H1 (cell line): ENCODE results near the gene KCNMA1. TPM values are rescaled to one million over a fixed set of nuclear protein-coding genes. Genes with fewer than 3 reads are reported as not detected.

Experiments
- CTCF ChIA-PET: fragments of 300-600 bp; sonication (Branson Sonifier 250); formaldehyde crosslinking; loops from one replicate; lab custom pipeline; 2021; ENCODE audit not compliant: partially characterized antibody; lab: Charles Lee
- POLR2A ChIA-PET: fragments of 300-600 bp; sonication (Branson Sonifier 250); formaldehyde crosslinking; loops from one replicate; lab custom pipeline; 2021; ENCODE audit warnings: inconsistent platforms; ENCODE audit not compliant: partially characterized antibody; lab: Charles Lee
- DNase-seq, 2 experiments: peaks; one replicate each; pipeline versions ENCODE4 v3.0.0 to v3.0.0-alpha.2; 2010 to 2022; ENCODE audit warnings: low spot score in 2 of 2, low read depth in 1 of 2, mixed read lengths in 1 of 2
- FAIRE-seq: peaks from 2 replicates; lab custom pipeline; 2011; peaks lifted over from hg19 to GRCh38; lab: Jason Lieb, UNC
- H2AFZ ChIP-seq: 2 replicates; pipeline ENCODE4 v1.8.1; 2012; ENCODE audit warnings: low read length, inconsistent platforms
- H2AK5ac ChIP-seq: 2 replicates; pipeline ENCODE4 v1.6.1; 2013; ENCODE audit warnings: low read depth, low read length
- H2BK120ac ChIP-seq: replicated peaks from 2 replicates; pipeline ENCODE3; 2013; ENCODE audit warnings: low read depth, low read length, inconsistent platforms
- H2BK12ac ChIP-seq: 2 replicates; pipeline ENCODE4 v1.6.1; 2013; ENCODE audit warnings: low read depth, low read length
- H2BK15ac ChIP-seq: 2 replicates; pipeline ENCODE4 v1.6.1; 2013; ENCODE audit warnings: low read length
- H2BK20ac ChIP-seq: 2 replicates; pipeline ENCODE4 v1.6.1; 2013; ENCODE audit warnings: low read length
- H2BK5ac ChIP-seq: 2 replicates; pipeline ENCODE4 v1.6.1; 2013; ENCODE audit warnings: low read depth, low read length
- H3K14ac ChIP-seq: 2 replicates; pipeline ENCODE4 v1.6.1; 2013; ENCODE audit warnings: inconsistent platforms; ENCODE audit not compliant: insufficient read length
- H3K18ac ChIP-seq: 2 replicates; pipeline ENCODE4 v1.6.1; 2013; ENCODE audit warnings: low read length; ENCODE audit errors: extremely low read depth
- H3K23ac ChIP-seq: 2 replicates; pipeline ENCODE4 v1.6.1; 2013; ENCODE audit warnings: inconsistent platforms; ENCODE audit not compliant: insufficient read length
- H3K23me2 ChIP-seq: 2 replicates; pipeline ENCODE4 v1.6.1; 2013; ENCODE audit warnings: low read depth, low read length
- H3K27ac ChIP-seq: 2 replicates; pipeline ENCODE4 v1.6.1; 2011; ENCODE audit warnings: low read depth, low read length, inconsistent platforms
- H3K27me3 ChIP-seq, 4 experiments: replicated peaks in 1 of 4; 1 replicate in 1 of 4; 2 replicates in 3 of 4; pipeline versions ENCODE4 v1.6.1 to v1.8.1; 2011 to 2013; ENCODE audit warnings: low read length in 3 of 4, mild to moderate bottlenecking in 3 of 4, inconsistent platforms in 2 of 4, mixed read lengths in 2 of 4, moderate library complexity in 1 of 4; ENCODE audit not compliant: control insufficient read depth in 3 of 4, insufficient read depth in 3 of 4; ENCODE audit errors: extremely low read depth in 1 of 4
- H3K36me3 ChIP-seq, 4 experiments: 2 replicates each; pipeline versions ENCODE4 v1.6.1 to v1.8.1; 2011 to 2013; ENCODE audit warnings: mild to moderate bottlenecking in 4 of 4, low read length in 3 of 4, moderate library complexity in 2 of 4, control low read depth in 1 of 4, inconsistent platforms in 1 of 4; ENCODE audit not compliant: insufficient read depth in 4 of 4, control insufficient read depth in 2 of 4
- H3K4ac ChIP-seq: replicated peaks from 2 replicates; pipeline ENCODE3; 2013; ENCODE audit warnings: low read length, low read depth, mixed read lengths, inconsistent platforms; ENCODE audit not compliant: insufficient read length
- H3K4me1 ChIP-seq, 4 experiments: replicated peaks in 1 of 4; 1 replicate in 1 of 4; 2 replicates in 3 of 4; pipeline versions ENCODE4 v1.6.1 to v1.8.1; 2011 to 2013; ENCODE audit warnings: low read length in 3 of 4, inconsistent platforms in 2 of 4, mixed read lengths in 1 of 4; ENCODE audit not compliant: insufficient read depth in 4 of 4, control insufficient read depth in 3 of 4
- H3K4me2 ChIP-seq, 2 experiments: 2 replicates each; pipeline versions ENCODE4 v1.6.1 to v1.8.1; 2011 to 2013; ENCODE audit warnings: low read depth in 2 of 2, low read length in 2 of 2, control low read depth in 1 of 2, inconsistent platforms in 1 of 2, mild to moderate bottlenecking in 1 of 2; ENCODE audit not compliant: insufficient read depth in 1 of 2
- H3K4me3 ChIP-seq, 4 experiments: fragments of 200-600, 300-600 bp in 1 of 4; sonication (generic), shearing (Covaris generic), sonication (Bioruptor Twin) in 1 of 4; 2 replicates each; pipeline versions ENCODE4 v1.5.1 to v1.8.1; 2011 to 2016; ENCODE audit warnings: low read length in 4 of 4, low read depth in 3 of 4, control low read depth in 2 of 4, inconsistent platforms in 2 of 4, mild to moderate bottlenecking in 2 of 4, mixed read lengths in 1 of 4, moderate library complexity in 1 of 4; ENCODE audit not compliant: insufficient read depth in 2 of 4; ENCODE audit errors: extremely low read depth in 1 of 4
- H3K56ac ChIP-seq: replicated peaks from 2 replicates; pipeline ENCODE3; 2013; ENCODE audit warnings: low read depth, mild to moderate bottlenecking, mixed read lengths, low read length, inconsistent platforms; ENCODE audit not compliant: insufficient read length
- H3K79me1 ChIP-seq: 2 replicates; pipeline ENCODE4 v1.6.1; 2013; ENCODE audit warnings: low read depth, low read length, control low read depth
- H3K79me2 ChIP-seq, 2 experiments: 2 replicates each; pipeline versions ENCODE4 v1.6.1 to v1.8.1; 2012 to 2013; ENCODE audit warnings: low read length in 2 of 2, mild to moderate bottlenecking in 2 of 2, inconsistent platforms in 1 of 2; ENCODE audit not compliant: insufficient read depth in 2 of 2, control insufficient read depth in 1 of 2
- H3K9ac ChIP-seq, 4 experiments: replicated peaks in 1 of 4; 1 replicate in 1 of 4; 2 replicates in 3 of 4; pipeline versions ENCODE4 v1.6.1 to v1.8.1; 2011 to 2013; ENCODE audit warnings: low read depth in 3 of 4, low read length in 3 of 4, control low read depth in 2 of 4, mild to moderate bottlenecking in 2 of 4, moderate library complexity in 2 of 4, inconsistent platforms in 1 of 4; ENCODE audit errors: extremely low read depth in 1 of 4
- H3K9me3 ChIP-seq, 2 experiments: 2 replicates each; pipeline versions ENCODE4 v1.6.1 to v1.8.1; 2012 to 2013; ENCODE audit warnings: mild to moderate bottlenecking in 2 of 2, moderate library complexity in 2 of 2, control low read depth in 1 of 2, inconsistent platforms in 1 of 2, low read depth in 1 of 2, low read length in 1 of 2, mixed read lengths in 1 of 2; ENCODE audit not compliant: insufficient read depth in 2 of 2
- H4K20me1 ChIP-seq, 2 experiments: replicated peaks in 1 of 2; 2 replicates each; pipeline versions ENCODE3 to v1.8.1; 2011 to 2013; ENCODE audit warnings: inconsistent platforms in 2 of 2, low read length in 2 of 2, mild to moderate bottlenecking in 1 of 2; ENCODE audit not compliant: insufficient read depth in 2 of 2, control insufficient read depth in 1 of 2
- H4K5ac ChIP-seq: 2 replicates; pipeline ENCODE4 v1.6.1; 2013; ENCODE audit warnings: low read length, low read depth, mixed read lengths, inconsistent platforms; ENCODE audit not compliant: insufficient read length
- H4K8ac ChIP-seq: 2 replicates; pipeline ENCODE4 v1.8.0; 2013; ENCODE audit warnings: mild to moderate bottlenecking, moderate library complexity, low read length, inconsistent platforms; ENCODE audit not compliant: insufficient read depth; ENCODE audit errors: extremely low read depth
- H4K91ac ChIP-seq: replicated peaks from 2 replicates; pipeline ENCODE3; 2013; ENCODE audit warnings: low read length, mixed read lengths, inconsistent platforms; ENCODE audit not compliant: insufficient read length
- BCL11A ChIP-seq, 2 experiments: IDR thresholded peaks; one replicate each; pipeline ENCODE4 v1.6.1; 2011; ENCODE audit warnings: low read depth in 2 of 2, low read length in 2 of 2, mild to moderate bottlenecking in 2 of 2
- WGBS, 2 experiments: shearing (Covaris generic) in 1 of 2; methylation state at CpG; one replicate each; pipeline versions ENCODE4 v1.1.6 to v1.1.7; 2013 to 2015; ENCODE audit warnings: low lambda C conversion rate in 2 of 2, mixed read lengths in 2 of 2, inconsistent platforms in 1 of 2, low coverage in 1 of 2, missing lambda C conversion rate in 1 of 2; ENCODE audit not compliant: insufficient replicate concordance in 2 of 2, insufficient coverage in 1 of 2, insufficient read length in 1 of 2; ENCODE audit errors: extremely low coverage in 1 of 2, missing lambda C conversion rate in 1 of 2; 5-methylcytosine and 5-hydroxymethylcytosine counted together
- polyA plus RNA-seq, 7 experiments: library from polyadenylated mRNA; depleted of rRNA in 3 of 7; stranded (reverse) in 5 of 7; unstranded in 2 of 7; fragments of >200 nt in 5 of 7; fragments of 200-250 nt in 2 of 7; gene quantifications; 1 replicate in 5 of 7; 2 replicates in 1 of 7; 4 replicates in 1 of 7; pipeline versions ENCODE4 v1.2.1 to v1.2.3, GENCODE V29; 2011 to 2013; ENCODE audit warnings: missing spikeins in 2 of 7, mixed read lengths in 2 of 7
- total RNA-seq: library from RNA; stranded (reverse); fragmentation: NEBNext Ultra II Directional; extraction: Animal tissue kit (Norgen Biotek cat#: 25700); gene quantifications from 2 replicates; pipeline ENCODE4 v1.2.1, GENCODE V29; 2021

KCNMA1 gene
- total and polyA plus RNA-seq, 2 of the 8 experiments (the other 6 are each of a cell fraction or from before 2014, with no cell fraction given) = 10.2 to 11.1 TPM

DNA sequence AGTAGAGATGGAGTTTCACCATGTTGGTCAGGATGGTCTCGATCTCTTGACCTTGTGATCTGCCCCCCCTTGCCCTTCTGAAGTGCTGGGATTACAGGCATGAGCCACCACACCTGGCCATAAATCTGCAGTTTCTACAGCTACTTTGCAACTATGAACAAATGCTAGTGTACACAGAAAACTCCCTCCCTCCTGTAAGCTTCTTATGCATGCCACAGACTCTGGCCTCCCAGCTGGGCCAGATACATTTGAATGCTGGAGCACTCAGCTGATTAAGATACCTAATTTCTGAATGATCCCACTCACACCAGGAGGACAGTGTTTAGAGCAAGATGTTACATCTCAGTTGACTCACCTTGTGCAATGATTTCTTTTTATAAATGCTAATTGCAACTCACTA is 486.2 kb downstream of the KCNMA1 start:
- 82% methylated on average over 1 of the region's 1 CpG; no CpG with 5 or more reads in 1 of the 2 experiments for WGBS, 2 experiments
- H2BK15ac ChIP-seq = no peak overlapping the region
- FAIRE-seq = no peak
- H2AK5ac ChIP-seq = no peak overlapping the region
- no peak overlapping the region for H3K56ac ChIP-seq
- POLR2A ChIA-PET = no interaction called here
- no peaks in the 10 kb centered on the region for H3K27me3 ChIP-seq
- no peak for DNase-seq
- H2AFZ ChIP-seq = no peak overlapping the region
- H3K23ac ChIP-seq = no peak overlapping the region
- no peak overlapping the region for H4K5ac ChIP-seq
- no peak overlapping the region for H2BK120ac ChIP-seq
- no peak overlapping the region for H3K4ac ChIP-seq
- H3K9ac ChIP-seq = no peak overlapping the region
- H3K14ac ChIP-seq = no peak overlapping the region
- no peaks in the 10 kb centered on the region for H3K79me2 ChIP-seq
- no peak overlapping the region for H2BK20ac ChIP-seq
- H2BK12ac ChIP-seq = no peak overlapping the region
- H3K4me3 ChIP-seq = no peak overlapping the region
- H3K18ac ChIP-seq = no peak overlapping the region
- H4K91ac ChIP-seq = no peak overlapping the region
- H3K27ac ChIP-seq = no peak overlapping the region
- H3K23me2 ChIP-seq = no peaks in the 10 kb centered on the region
- no peaks in the 10 kb centered on the region for H3K36me3 ChIP-seq
- CTCF ChIA-PET = interaction anchor here (0.6 to 1.4 kb wide), 6 partner anchors 9 to 1826 kb away, joined by 3 to 6 read pairs (median 3); no protein-coding TSS in a partner anchor
- H3K4me1 ChIP-seq = peaks cover 4 to 14% (median 12%) of the 10 kb centered on the region in 4 experiments; a peak in 6 of 7 replicates
- H4K8ac ChIP-seq = no peak overlapping the region
- H4K20me1 ChIP-seq = no peaks in the 10 kb centered on the region
- no peaks in the 10 kb centered on the region for H3K9me3 ChIP-seq
- H3K4me2 ChIP-seq = 0 out of 4 replicates have a peak overlapping the region, but pooled peaks of 1 of the 2 experiments have one; percentile 26
- H2BK5ac ChIP-seq = no peak overlapping the region
- H3K79me1 ChIP-seq = no peaks in the 10 kb centered on the region
- no peak for TF ChIP-seq BCL11A (IDR thresholded peaks at IDR 0.05; ENCODE audit: low read depth in 2 of 2, low read length in 2 of 2)
